ENCODE results near the gene TTC33.
"Not testable (repeated sequence)": the region's sequence is repeated elsewhere in the genome, so short reads cannot be mapped to it uniquely, and the experiment has no call there.

The TTC33 gene

GRCh38 chr5:40665635-40666298 is 90.0 kb downstream of the TTC33 start:
- no peak for DNase-seq (ENCODE audit: low read depth, low spot score)
- no peak for TF ChIP-seq POLR2AphosphoS5 (IDR thresholded peaks at IDR 0.05; ENCODE audit: borderline replicate concordance, low read depth, low read length)
- TF ChIP-seq EZH2 (IDR thresholded peaks at IDR 0.05): no peak
- no peak for TF ChIP-seq FOXP2 (optimal IDR thresholded peaks at IDR 0.05; ENCODE audit: control extremely low read depth, extremely low read length, insufficient read depth)
- no peak overlapping the region for H3K9ac ChIP-seq (ENCODE audit: insufficient read length)
- no peaks in the 10 kb centered on the region for H3K36me3 ChIP-seq (ENCODE audit: insufficient read depth, low read length)
- no peak overlapping the region for H3K27ac ChIP-seq
- H3K4me3 ChIP-seq: no peak overlapping the region
- H3K9me3 ChIP-seq (ENCODE audit: low read depth, low read length): no peaks in the 10 kb centered on the region

DNA sequence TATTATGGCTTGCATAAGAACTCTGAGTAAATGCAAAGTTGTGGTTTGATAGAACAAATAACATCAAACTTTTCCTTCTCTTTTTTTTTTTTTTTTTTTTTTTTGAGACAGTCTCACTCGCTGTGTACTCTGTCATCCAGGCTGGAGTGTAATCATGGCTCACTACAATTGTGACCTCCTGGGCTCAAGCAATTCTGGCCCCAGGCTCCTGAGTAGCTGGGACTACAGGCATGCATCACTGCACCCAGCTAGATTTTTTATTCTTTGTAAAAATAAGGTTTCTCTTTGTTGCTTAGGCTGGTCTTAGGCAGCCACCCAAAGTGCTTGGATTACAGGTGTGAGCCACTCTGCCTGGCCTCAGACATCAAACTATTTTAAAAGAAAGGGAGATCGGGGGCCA is 95.0 kb downstream of the TTC33 start:
- TF ChIP-seq EZH2 (IDR thresholded peaks at IDR 0.05) (no peak), FOXP2 (optimal IDR thresholded peaks at IDR 0.05; ENCODE audit: control extremely low read depth, extremely low read length, insufficient read depth) (no peak), POLR2AphosphoS5 (IDR thresholded peaks at IDR 0.05; ENCODE audit: borderline replicate concordance, low read depth, low read length) (no peak)

DNA sequence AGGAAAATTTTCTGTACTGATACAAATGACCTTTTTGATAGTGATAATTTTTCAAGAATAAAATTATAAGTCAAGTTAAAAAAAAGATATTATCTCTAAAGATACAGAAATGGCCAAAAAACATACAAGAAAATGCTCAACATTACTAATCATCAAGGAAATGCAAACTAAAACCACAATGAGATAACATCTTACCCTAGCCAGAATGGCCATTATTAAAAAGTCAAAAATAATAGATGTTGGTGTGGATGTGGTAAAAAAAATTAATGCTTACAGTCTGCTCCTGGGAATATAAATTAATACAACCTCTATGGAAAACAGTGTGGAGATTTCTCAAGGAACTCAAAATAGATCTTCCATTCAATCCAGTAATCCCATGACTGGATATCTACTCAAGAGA is 99.0 kb downstream of the TTC33 start:
- H3K36me3 ChIP-seq (ENCODE audit: insufficient read depth, low read length): no peaks in the 10 kb centered on the region
- no peak for DNase-seq (ENCODE audit: low read depth, low spot score)
- H3K27ac ChIP-seq: no peak overlapping the region
- H3K4me3 ChIP-seq: no peak overlapping the region
- no peaks in the 10 kb centered on the region for H3K9me3 ChIP-seq (ENCODE audit: low read depth, low read length)
- no peak overlapping the region for H3K9ac ChIP-seq (ENCODE audit: insufficient read length)
- TF ChIP-seq POLR2AphosphoS5 (IDR thresholded peaks at IDR 0.05; ENCODE audit: borderline replicate concordance, low read depth, low read length) (no peak), FOXP2 (optimal IDR thresholded peaks at IDR 0.05; ENCODE audit: control extremely low read depth, extremely low read length, insufficient read depth) (no peak), EZH2 (IDR thresholded peaks at IDR 0.05) (no peak)

More for the DNA sequence above, 95.0 kb downstream of the TTC33 start:
- Histone ChIP-seq H3K27ac (no peak overlapping the region), H3K36me3 (ENCODE audit: insufficient read depth, low read length) (no peaks in the 10 kb centered on the region), H3K9ac (ENCODE audit: insufficient read length) (no peak overlapping the region), H3K9me3 (ENCODE audit: low read depth, low read length) (no peaks in the 10 kb centered on the region), H3K4me3 (no peak overlapping the region)
- DNase-seq (ENCODE audit: low read depth, low spot score): no peak

DNA sequence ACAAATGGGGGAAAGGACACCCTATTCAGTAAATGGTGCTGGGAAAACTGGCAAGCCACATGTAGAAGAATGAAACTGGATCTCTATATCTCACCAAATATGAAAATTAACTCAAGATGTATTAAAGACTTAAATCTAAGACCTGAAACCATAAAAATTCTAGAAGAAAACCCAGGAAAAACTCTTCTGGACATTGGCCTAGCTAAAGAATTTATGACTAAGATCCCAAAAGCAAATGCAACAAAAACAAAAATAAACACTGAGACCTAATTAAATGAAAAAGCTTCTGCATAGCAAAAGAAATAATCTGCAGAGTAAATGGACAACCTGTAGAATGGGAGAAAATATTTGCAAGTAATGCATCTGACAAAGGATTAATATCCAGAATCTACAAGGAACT is 99.7 kb downstream of the TTC33 start:
- not testable (repeated sequence) for H3K36me3 ChIP-seq (ENCODE audit: insufficient read depth, low read length); H3K27ac ChIP-seq; DNase-seq (ENCODE audit: low read depth, low spot score); H3K9me3 ChIP-seq (ENCODE audit: low read depth, low read length); H3K4me3 ChIP-seq; H3K9ac ChIP-seq (ENCODE audit: insufficient read length)

GRCh38 chr5:40655138-40655537 is 100.6 kb downstream of the TTC33 start:
- DNase-seq (ENCODE audit: low read depth, low spot score): no peak
- no peaks in the 10 kb centered on the region for H3K36me3 ChIP-seq (ENCODE audit: insufficient read depth, low read length)
- no peaks in the 10 kb centered on the region for H3K9me3 ChIP-seq (ENCODE audit: low read depth, low read length)
- TF ChIP-seq POLR2AphosphoS5 (IDR thresholded peaks at IDR 0.05; ENCODE audit: borderline replicate concordance, low read depth, low read length) (no peak), FOXP2 (optimal IDR thresholded peaks at IDR 0.05; ENCODE audit: control extremely low read depth, extremely low read length, insufficient read depth) (no peak), EZH2 (IDR thresholded peaks at IDR 0.05) (no peak)
- H3K4me3 ChIP-seq: no peak overlapping the region
- no peak overlapping the region for H3K27ac ChIP-seq
- no peak overlapping the region for H3K9ac ChIP-seq (ENCODE audit: insufficient read length)

DNA sequence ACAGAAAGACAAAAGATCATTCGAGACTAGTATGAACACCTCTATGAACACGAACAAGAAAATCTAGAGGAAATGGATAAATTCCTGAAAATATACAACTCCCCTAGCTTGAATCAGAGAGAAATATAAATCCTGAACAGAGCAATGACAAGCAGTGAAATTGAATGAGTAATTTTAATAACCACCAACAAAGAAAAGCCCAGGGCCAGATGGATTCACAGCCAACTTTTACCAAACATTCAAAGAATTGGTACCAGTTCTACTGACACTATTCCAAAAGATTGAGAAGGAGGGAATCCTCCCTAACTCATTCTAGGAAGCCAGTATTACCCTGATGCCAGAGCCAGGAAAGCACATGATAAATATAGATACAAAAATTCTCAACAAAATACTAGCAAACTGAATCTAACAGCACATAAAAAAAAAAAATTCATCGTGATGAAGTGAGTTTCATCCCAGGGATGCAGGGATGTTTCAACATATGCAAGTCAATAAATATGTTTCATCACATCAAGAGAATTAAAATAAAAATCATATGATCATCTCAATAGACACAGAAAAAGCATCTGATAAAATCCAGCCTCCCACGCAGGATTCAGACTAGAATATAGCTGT is 101.3 kb downstream of the TTC33 start:
- no peaks in the 10 kb centered on the region for H3K36me3 ChIP-seq (ENCODE audit: insufficient read depth, low read length)
- H3K4me3 ChIP-seq: no peak overlapping the region
- H3K9ac ChIP-seq (ENCODE audit: insufficient read length): no peak overlapping the region
- no peak overlapping the region for H3K27ac ChIP-seq
- no peak for DNase-seq (ENCODE audit: low read depth, low spot score)
- TF ChIP-seq FOXP2 (optimal IDR thresholded peaks at IDR 0.05; ENCODE audit: control extremely low read depth, extremely low read length, insufficient read depth) (no peak), POLR2AphosphoS5 (IDR thresholded peaks at IDR 0.05; ENCODE audit: borderline replicate concordance, low read depth, low read length) (no peak), EZH2 (IDR thresholded peaks at IDR 0.05) (no peak)
- H3K9me3 ChIP-seq (ENCODE audit: low read depth, low read length): no peaks in the 10 kb centered on the region

DNA sequence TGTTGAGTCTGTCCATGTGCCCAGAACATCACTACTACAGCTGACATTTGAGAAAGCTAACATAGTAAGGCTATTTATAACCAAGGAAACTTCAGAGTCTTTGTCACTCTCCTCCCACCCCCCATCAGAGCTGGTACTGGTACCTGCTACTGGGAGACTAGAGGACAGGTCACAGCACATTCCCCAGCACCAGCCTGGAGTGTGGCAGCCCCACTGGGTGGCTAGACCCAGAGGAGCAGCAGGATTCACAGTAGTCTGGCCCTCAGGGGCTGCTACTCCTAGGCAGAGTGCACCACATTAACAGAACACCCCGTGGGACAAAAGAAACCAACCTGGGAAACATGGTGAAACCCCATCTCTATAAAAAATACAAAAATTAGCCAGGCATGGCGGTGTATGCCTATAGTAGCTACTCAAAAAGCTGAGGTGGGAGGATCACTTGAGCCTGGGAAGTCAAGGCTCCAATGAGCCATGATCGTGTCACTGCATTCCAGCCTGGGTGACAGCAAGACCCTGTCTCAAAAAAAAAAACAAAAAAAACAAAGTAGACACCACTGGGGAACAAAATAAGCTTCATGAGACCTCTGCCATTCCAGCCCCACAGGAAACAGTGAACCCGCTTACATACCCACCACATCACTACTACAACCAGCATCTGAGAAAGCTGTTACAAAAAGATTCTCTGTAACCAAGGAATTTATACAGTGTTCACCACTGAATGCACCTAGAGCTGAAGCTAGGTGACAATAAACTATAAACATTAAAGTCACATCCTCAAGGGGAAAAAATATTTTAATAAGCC is 102.3 kb downstream of the TTC33 start:
- H3K4me3 ChIP-seq: no peak overlapping the region
- no peaks in the 10 kb centered on the region for H3K9me3 ChIP-seq (ENCODE audit: low read depth, low read length)
- no peak overlapping the region for H3K27ac ChIP-seq
- no peak for DNase-seq (ENCODE audit: low read depth, low spot score)
- H3K9ac ChIP-seq (ENCODE audit: insufficient read length): no peak overlapping the region
- H3K36me3 ChIP-seq (ENCODE audit: insufficient read depth, low read length): no peaks in the 10 kb centered on the region
- TF ChIP-seq POLR2AphosphoS5 (IDR thresholded peaks at IDR 0.05; ENCODE audit: borderline replicate concordance, low read depth, low read length): no peak
- TF ChIP-seq FOXP2 (optimal IDR thresholded peaks at IDR 0.05; ENCODE audit: control extremely low read depth, extremely low read length, insufficient read depth): no peak
- no peak for TF ChIP-seq EZH2 (IDR thresholded peaks at IDR 0.05)

DNA sequence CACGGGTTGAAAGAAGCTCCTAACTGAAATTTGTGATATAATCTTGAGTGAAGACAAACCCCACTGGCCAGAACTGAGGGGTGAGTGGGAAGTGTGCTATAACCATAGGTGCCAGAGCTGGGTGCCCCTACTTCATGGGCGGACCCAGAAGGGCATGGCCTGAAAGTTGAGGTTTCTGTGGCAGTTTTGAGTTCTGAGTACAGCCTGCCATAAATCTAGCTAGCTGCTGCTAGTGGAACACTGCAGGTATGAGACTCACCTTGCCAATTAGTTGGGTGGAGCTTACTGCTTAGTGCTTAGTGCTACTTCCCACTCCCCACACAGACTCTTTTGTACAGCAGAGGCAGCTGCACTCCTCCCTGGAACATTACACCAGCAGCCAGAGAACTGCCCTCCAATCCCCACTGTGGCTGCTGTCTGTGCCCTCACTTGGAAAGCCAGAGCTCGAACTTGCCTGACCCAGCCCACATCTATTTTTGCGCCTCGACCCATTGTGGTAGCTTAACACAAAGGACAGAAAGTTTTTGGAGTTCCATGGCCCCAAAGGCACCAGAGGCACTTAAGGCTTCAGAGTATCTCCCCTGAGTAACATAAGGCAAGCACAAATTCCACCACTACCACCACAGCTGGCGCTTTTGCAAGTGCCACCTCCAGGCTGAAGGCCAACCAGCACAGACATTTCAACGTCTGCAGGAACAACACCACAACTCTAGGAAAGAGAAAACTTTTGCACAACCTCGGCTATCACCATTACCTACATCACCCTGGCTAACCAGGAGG is 103.1 kb downstream of the TTC33 start:
- H3K27ac ChIP-seq: no peak overlapping the region
- H3K36me3 ChIP-seq (ENCODE audit: insufficient read depth, low read length): no peaks in the 10 kb centered on the region
- TF ChIP-seq POLR2AphosphoS5 (IDR thresholded peaks at IDR 0.05; ENCODE audit: borderline replicate concordance, low read depth, low read length): no peak
- no peak for TF ChIP-seq EZH2 (IDR thresholded peaks at IDR 0.05)
- TF ChIP-seq FOXP2 (optimal IDR thresholded peaks at IDR 0.05; ENCODE audit: control extremely low read depth, extremely low read length, insufficient read depth): no peak
- no peaks in the 10 kb centered on the region for H3K9me3 ChIP-seq (ENCODE audit: low read depth, low read length)
- no peak overlapping the region for H3K4me3 ChIP-seq
- no peak for DNase-seq (ENCODE audit: low read depth, low spot score)
- H3K9ac ChIP-seq (ENCODE audit: insufficient read length): no peak overlapping the region

All from SK-N-MC (cell line).